ENCODE data around the gene ASPSCR1. TPM values are rescaled to one million over a fixed set of nuclear protein-coding genes. Genes with fewer than 3 reads are reported as not detected.
A peak's percentile ranks its signal among the peaks of the same experiment; 100 is the strongest.

ASPSCR1 gene
- total and polyA plus RNA-seq, 8 donors, result 35.1 to 64.3 (median 44.4) TPM

DNA sequence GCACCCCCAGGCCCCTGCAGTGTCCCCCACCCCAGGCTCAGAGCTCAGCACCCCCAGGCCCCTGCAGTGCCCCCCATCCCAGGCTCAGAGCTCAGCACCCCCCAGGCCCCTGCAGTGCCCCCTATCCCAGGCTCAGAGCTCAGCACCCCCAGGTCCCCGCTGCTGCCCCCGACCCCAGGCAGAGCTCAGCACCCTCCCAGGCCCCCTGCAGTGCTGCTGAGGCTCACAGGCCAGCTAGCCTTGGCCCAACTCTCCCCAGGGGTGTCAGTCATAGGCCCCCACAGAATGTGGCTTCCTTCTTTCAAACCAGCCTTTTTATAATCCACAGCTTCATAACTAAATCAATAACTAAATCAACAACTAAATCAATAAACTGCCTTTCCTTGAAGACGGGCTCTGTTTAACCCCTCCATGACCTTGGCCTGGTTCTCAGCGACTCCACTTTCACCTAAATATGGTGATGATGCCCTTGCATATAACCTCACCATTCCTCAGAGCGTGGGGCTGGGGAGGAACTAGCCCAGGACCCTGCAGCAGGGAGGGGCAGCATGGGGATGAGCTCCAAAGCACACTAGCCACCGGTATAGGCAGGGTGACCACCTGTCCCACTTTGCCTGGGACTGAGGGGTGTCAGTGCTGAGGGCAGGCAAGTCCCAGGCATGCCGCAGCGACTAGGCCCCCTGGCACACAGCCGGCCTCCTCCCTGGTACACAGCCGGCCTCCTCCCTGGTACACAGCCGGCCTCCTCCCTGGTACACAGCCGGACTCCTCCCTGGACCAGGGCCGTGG lies 21.5 kb upstream of the ASPSCR1 start:
- Histone ChIP-seq H3K36me3 (no peaks in the 10 kb centered on the region), H3K9me3 (no peaks in the 10 kb centered on the region), H3K27me3 (peaks cover 18 to 45% of the 10 kb centered on the region in 2 donors), H3K4me3 (no peak overlapping the region), H3K27ac (no peak overlapping the region), H3K4me1 (peaks cover 8 to 21% of the 10 kb centered on the region in 2 donors)
- ATAC-seq (no peak), DNase-seq (no peak)
- intact Hi-C loops (cut with DNase I), result no loop called here
- no peak for TF ChIP-seq CTCF (IDR thresholded peaks at IDR 0.05)

DNA sequence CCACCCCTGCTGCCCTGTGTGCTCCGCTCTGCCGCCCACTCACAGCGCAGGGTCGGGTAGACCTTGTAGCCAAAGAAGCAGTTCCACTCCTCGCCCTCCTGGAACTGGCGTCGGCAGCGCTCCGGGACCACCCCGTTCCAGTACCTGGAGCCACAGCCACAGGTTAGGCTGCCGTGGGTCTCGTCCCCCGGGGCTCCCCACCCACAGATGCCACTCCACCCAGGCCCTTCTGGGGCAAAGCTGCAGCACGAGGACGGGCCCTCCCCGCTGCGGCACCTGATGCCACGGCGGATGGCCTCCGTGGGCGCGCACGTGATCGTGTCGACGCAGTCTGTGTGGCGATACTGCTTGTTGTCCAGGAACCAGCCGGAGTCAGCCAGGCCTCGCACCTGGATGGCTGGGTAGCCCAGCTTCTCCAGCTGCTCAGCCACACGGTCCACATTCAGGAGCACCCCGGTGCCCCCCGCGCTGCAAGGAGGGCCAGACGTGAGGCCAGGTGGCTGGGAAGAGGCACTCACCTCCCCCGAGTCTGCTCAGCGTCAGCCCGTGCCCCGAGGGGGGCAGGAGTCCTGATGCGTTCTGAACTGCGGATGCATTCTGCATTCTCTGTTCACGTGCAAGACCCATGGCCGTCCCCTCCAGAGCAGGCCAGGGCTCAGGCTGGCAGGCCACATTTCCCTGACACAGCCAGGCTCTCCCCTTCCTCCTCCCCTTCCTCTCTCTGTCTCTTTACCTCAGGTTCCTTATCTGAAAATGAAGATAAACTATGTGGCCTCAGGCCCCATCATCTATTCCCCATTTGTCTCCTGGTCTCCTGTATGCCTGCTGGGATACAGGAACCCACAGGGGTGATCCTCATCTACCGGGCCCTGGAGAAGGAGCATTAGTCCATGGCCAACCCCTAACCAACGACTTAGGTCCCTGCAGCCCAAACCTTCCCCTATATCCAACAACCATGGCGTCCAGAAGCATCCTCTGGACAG lies 20.5 kb upstream of the ASPSCR1 start:
- intact Hi-C loops (cut with DNase I), result no loop called here
- no peak for ATAC-seq
- DNase-seq, result no peak
- H3K36me3 ChIP-seq, result no peaks in the 10 kb centered on the region
- H3K9me3 ChIP-seq, result no peaks in the 10 kb centered on the region
- no peak overlapping the region for H3K27ac ChIP-seq
- peaks cover 8 to 28% of the 10 kb centered on the region in 2 donors for H3K4me1 ChIP-seq
- no peak for TF ChIP-seq CTCF (IDR thresholded peaks at IDR 0.05)
- H3K4me3 ChIP-seq, result no peak overlapping the region
- peaks cover 23 to 55% of the 10 kb centered on the region in 2 donors for H3K27me3 ChIP-seq

DNA sequence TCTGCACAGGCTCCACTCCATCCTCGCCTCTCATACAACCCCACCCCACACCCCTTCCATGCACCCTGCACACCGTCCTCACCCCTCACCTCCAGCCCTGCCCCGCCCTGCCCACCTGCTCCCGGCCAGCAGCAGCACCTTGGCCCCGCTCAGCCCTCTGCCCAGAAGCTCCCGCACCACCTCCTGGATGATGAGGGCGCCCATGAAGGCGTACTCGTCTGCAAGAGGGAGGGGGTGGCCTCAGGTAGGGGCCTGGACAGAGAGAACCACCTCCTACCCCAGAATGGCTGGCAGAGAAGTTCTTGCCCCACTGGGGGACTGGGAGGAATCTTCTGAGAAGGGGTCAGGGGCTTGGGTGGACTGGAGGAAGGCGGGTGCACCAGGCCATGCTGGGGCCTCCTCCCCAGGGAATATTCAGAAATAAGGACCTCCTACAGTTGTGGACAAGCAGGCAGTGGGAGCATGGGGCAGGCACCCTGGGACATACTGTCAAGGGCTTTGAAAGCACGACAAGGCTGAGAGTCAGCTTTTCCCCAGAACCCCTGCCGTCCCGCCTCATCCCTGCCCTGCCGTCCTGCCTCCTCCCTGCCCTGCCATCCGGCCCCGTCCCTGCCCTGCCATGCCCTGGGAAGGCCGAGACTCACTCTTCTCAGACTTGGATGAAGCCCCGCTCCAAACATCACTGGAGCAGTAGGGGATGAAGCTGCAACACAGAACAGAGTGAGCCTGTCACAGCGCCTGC lies 19.6 kb upstream of the ASPSCR1 start:
- TF ChIP-seq CTCF (IDR thresholded peaks at IDR 0.05), result no peak
- DNase-seq (no peak), ATAC-seq (no peak)
- H3K4me1 ChIP-seq, result peaks cover 8 to 30% of the 10 kb centered on the region in 2 donors
- H3K36me3 ChIP-seq, result no peaks in the 10 kb centered on the region
- no peaks in the 10 kb centered on the region for H3K9me3 ChIP-seq
- no peak overlapping the region for H3K4me3 ChIP-seq
- H3K27ac ChIP-seq, result no peak overlapping the region
- intact Hi-C loops (cut with DNase I), result no loop called here
- H3K27me3 ChIP-seq, result peaks cover 26 to 64% of the 10 kb centered on the region in 2 donors

DNA sequence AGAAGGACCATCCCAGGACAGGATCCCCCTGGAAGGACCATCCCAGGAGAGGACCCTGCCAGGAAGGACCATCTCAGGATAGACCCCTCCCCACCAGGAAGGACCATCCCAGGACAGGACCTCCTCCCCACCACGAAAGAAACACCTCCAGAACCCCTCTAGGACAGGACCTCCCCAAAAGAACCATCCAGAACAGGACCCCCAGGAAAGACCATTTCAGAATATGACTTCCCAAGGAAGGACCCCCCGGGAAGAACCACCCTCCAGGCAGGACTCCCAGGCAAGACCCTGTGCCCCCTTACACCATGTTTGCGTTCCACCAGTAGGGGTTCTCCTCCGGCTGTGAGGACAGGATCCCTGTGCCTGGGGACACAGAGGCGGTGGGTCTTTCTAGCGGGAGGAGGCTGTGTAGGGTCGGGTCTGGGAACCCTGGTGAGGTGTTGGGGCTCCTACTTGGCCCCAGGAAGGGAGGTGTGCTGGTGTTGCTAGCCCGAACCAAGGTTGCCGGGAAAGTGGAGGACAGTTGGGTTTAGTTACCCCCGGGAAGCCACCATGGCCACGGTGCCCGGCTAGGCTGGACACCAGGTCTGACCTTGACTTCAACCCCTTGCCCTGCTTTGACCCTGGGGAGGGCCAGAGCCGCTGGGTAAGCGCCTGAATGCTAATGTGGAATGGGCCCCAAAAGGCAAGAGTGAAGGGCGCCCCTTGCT lies 18.6 kb upstream of the ASPSCR1 start:
- H3K36me3 ChIP-seq, result no peaks in the 10 kb centered on the region
- TF ChIP-seq CTCF (IDR thresholded peaks at IDR 0.05), result no peak
- intact Hi-C loops (cut with DNase I), result loop anchor here in 1 of 2 donors (1.0 kb wide), 1 partner anchor 63 kb away; no protein-coding TSS in a partner anchor
- DNase-seq (no peak), ATAC-seq (no peak)
- no peak overlapping the region for H3K27ac ChIP-seq
- H3K27me3 ChIP-seq, result peaks cover 26 to 73% of the 10 kb centered on the region in 2 donors
- peak overlapping the region in 1 of 2 donors; percentile 47 for H3K4me3 ChIP-seq
- no peaks in the 10 kb centered on the region for H3K9me3 ChIP-seq
- H3K4me1 ChIP-seq, result peaks cover 8 to 30% of the 10 kb centered on the region in 2 donors
